ENCODE results near the gene NDRG2.

The NDRG2 gene

GRCh38 chr14:21026274-21026987, 1.6 kb upstream of the NDRG2 start:
- H3K36me3 Mint-ChIP-seq (ENCODE audit: low read depth), result peaks cover 10% of the 10 kb centered on the region
- peak overlapping the region; percentile 87 for H3K4me3 Mint-ChIP-seq
- peaks cover 56% of the 10 kb centered on the region for H3K4me1 Mint-ChIP-seq
- no peak for TF ChIP-seq CTCF (IDR thresholded peaks at IDR 0.05)
- H3K27ac Mint-ChIP-seq, result no peak overlapping the region
- H3K9me3 Mint-ChIP-seq, result no peaks in the 10 kb centered on the region
- DNase-seq, result no peak
- H3K27me3 Mint-ChIP-seq (ENCODE audit: low read depth, poor library complexity), result peaks cover 33% of the 10 kb centered on the region

- Mint-ChIP-seq H3K4me3 (peak overlapping the region; percentile 87), H3K27ac (peak overlapping the region; percentile 89), H3K27me3 (ENCODE audit: low read depth, poor library complexity) (peaks cover 38% of the 10 kb centered on the region), H3K36me3 (ENCODE audit: low read depth) (peaks cover 18% of the 10 kb centered on the region), H3K4me1 (peaks cover 53% of the 10 kb centered on the region), H3K9me3 (no peaks in the 10 kb centered on the region)
- no peak for TF ChIP-seq CTCF (IDR thresholded peaks at IDR 0.05)
- peak; percentile 76 for DNase-seq
Observed at GRCh38 chr14:21025371-21026273, 761 bp upstream of the NDRG2 start.

- H3K4me3 Mint-ChIP-seq, result peak overlapping the region; percentile 86
- TF ChIP-seq CTCF (IDR thresholded peaks at IDR 0.05), result no peak
- H3K27ac Mint-ChIP-seq, result no peak overlapping the region
- peaks cover 34% of the 10 kb centered on the region for H3K27me3 Mint-ChIP-seq (ENCODE audit: low read depth, poor library complexity)
- H3K9me3 Mint-ChIP-seq, result no peaks in the 10 kb centered on the region
- peaks cover 30% of the 10 kb centered on the region for H3K36me3 Mint-ChIP-seq (ENCODE audit: low read depth)
- H3K4me1 Mint-ChIP-seq, result peaks cover 51% of the 10 kb centered on the region
- no peak for DNase-seq
Observed at GRCh38 chr14:21023817-21024584, 860 bp downstream of the NDRG2 start.

- Mint-ChIP-seq H3K4me3 (peak overlapping the region; percentile 86), H3K27me3 (ENCODE audit: low read depth, poor library complexity) (peaks cover 38% of the 10 kb centered on the region), H3K4me1 (peaks cover 57% of the 10 kb centered on the region), H3K9me3 (no peaks in the 10 kb centered on the region), H3K27ac (no peak overlapping the region), H3K36me3 (ENCODE audit: low read depth) (peaks cover 36% of the 10 kb centered on the region)
- no peak for TF ChIP-seq CTCF (IDR thresholded peaks at IDR 0.05)
- no peak for DNase-seq
Observed at GRCh38 chr14:21023174-21023573, 1.7 kb downstream of the NDRG2 start.

GRCh38 chr14:21022686-21023085, 2.2 kb downstream of the NDRG2 start:
- DNase-seq, result no peak
- peaks cover 36% of the 10 kb centered on the region for H3K36me3 Mint-ChIP-seq (ENCODE audit: low read depth)
- TF ChIP-seq CTCF (IDR thresholded peaks at IDR 0.05), result no peak
- no peaks in the 10 kb centered on the region for H3K9me3 Mint-ChIP-seq
- H3K4me3 Mint-ChIP-seq, result peak overlapping the region; percentile 56
- peaks cover 56% of the 10 kb centered on the region for H3K4me1 Mint-ChIP-seq
- H3K27me3 Mint-ChIP-seq (ENCODE audit: low read depth, poor library complexity), result peaks cover 38% of the 10 kb centered on the region
- H3K27ac Mint-ChIP-seq, result no peak overlapping the region
